ENCODE data around the gene SOX13. TPM values are rescaled to one million over a fixed set of nuclear protein-coding genes. Genes with fewer than 3 reads are reported as not detected.

SOX13 gene
- total and polyA plus RNA-seq, 10 of the 15 experiments (the other 5 are each of a cell fraction or from before 2014, with no cell fraction given), result 0.04 to 0.31 (median 0.11) TPM; not detected in 7

GRCh38 chr1:204149635-204150565, 77.0 kb downstream of the SOX13 start:
- TF ChIP-seq SMAD1 (IDR thresholded peaks at IDR 0.05; ENCODE audit: low read depth, partially characterized antibody) (no peak), EZH2 (IDR thresholded peaks at IDR 0.05; ENCODE audit: borderline replicate concordance, control insufficient read depth, low read depth, low read length) (no peak), ESRRA (IDR thresholded peaks at IDR 0.05; ENCODE audit: low read length) (no peak), RCOR1 (conservative IDR thresholded peaks at IDR 0.05; ENCODE audit: low read depth, low read length) (no peak)
- ChIA-PET SMC1A (ENCODE audit: uncharacterized antibody, unreplicated experiment) (interaction anchor here (1.3 kb wide), 1 partner anchor 21 kb away, joined by 3 read pairs; no protein-coding TSS in a partner anchor), POLR2A (no interaction called here), RAD21 (ENCODE audit: unreplicated experiment) (no interaction called here), CTCF (interaction anchor here (1.0 to 1.1 kb wide), 3 partner anchors 13 to 249 kb away, joined by 3 to 4 read pairs (median 3); no protein-coding TSS in a partner anchor)
- 60% methylated on average over 16 of the region's 16 CpGs for WGBS (ENCODE audit: insufficient coverage, insufficient replicate concordance, low lambda C conversion rate, missing lambda C conversion rate)
- H3K27ac ChIP-seq (ENCODE audit: control insufficient read depth, insufficient read depth), result no peak overlapping the region
- no peaks in the 10 kb centered on the region for H3K79me2 ChIP-seq (ENCODE audit: control insufficient read depth, insufficient read depth, low read length)
- no TSS peak for BruUV-seq (replicated peaks)
- in situ Hi-C loops (cut with MboI) (no loop called here), intact Hi-C loops (cut with micrococcal nuclease; ENCODE audit: unreplicated experiment) (no loop called here)
- no peak overlapping the region for H3K9ac ChIP-seq (ENCODE audit: control insufficient read depth, insufficient read depth, low read length)
- no peaks in the 10 kb centered on the region for H3K9me3 ChIP-seq (replicated peaks; ENCODE audit: control insufficient read depth, insufficient read depth, low read length)
- DNase-seq (ENCODE audit: low read depth, low spot score) (no peak), ATAC-seq (no peak), FAIRE-seq (no peak)
- no peaks in the 10 kb centered on the region for H3K36me3 ChIP-seq (ENCODE audit: control insufficient read depth in 2 of 2, insufficient read depth in 2 of 2, low read length in 1 of 2)
- H4K20me1 ChIP-seq (ENCODE audit: control insufficient read depth, insufficient read depth), result no peaks in the 10 kb centered on the region
- no peaks in the 10 kb centered on the region for H3K4me1 ChIP-seq (ENCODE audit: control insufficient read depth, insufficient read depth, low read length)
- no peak overlapping the region for H3K4me2 ChIP-seq (ENCODE audit: control insufficient read depth, insufficient read depth)
- H3K27me3 ChIP-seq (replicated peaks in 1 of 2; ENCODE audit: control insufficient read depth in 2 of 2, insufficient read depth in 2 of 2, low read length in 1 of 2), result peaks cover 5 to 7% of the 10 kb centered on the region in 2 experiments; a peak in 3 of 4 replicates
- H2AFZ ChIP-seq (ENCODE audit: control insufficient read depth, low read depth, low read length), result no peak overlapping the region
- H3K4me3 ChIP-seq, result no peak overlapping the region
